PC-3 (cell line): Measurements from ENCODE around the gene DPYSL3. TPM values are rescaled to one million over a fixed set of nuclear protein-coding genes. Genes with fewer than 3 reads are reported as not detected.

Experiments
- ATAC-seq: fragments of 200-7000 bp; cut with Tn5 transposase; 2 replicates; pipeline ENCODE4 v1.9.1; 2020; ENCODE audit warnings: mild to moderate bottlenecking, moderate library complexity
- BruUV-seq: library from RNA; stranded (reverse); fragments of 400-500 nt; replicated peaks from 2 replicates; lab custom pipeline; 2021; lab: Mats Ljungman, UMichigan
- CTCF ChIA-PET: fragments of 300-600 bp; sonication (Branson Sonifier 250); formaldehyde crosslinking; loops from one replicate; lab custom pipeline; 2022; ENCODE audit warnings: antibody characterized with exemption; lab: Charles Lee
- POLR2A ChIA-PET: fragments of 300-600 bp; sonication (Branson Sonifier 250); formaldehyde crosslinking; loops from one replicate; lab custom pipeline; 2022; ENCODE audit warnings: antibody characterized with exemption; ENCODE audit not compliant: unreplicated experiment; lab: Charles Lee
- DNase-seq: peaks from one replicate; pipeline ENCODE4 v3.0.0-alpha.2; 2015
- H2AFZ ChIP-seq: fragments of 300-600 bp; sonication (generic); 2 replicates; pipeline ENCODE4 v1.6.0; 2016; ENCODE audit warnings: antibody characterized with exemption, low read length
- H3F3A ChIP-seq: fragments of 300-600 bp; sonication (generic); one replicate; pipeline ENCODE4 v1.6.0; 2017; ENCODE audit warnings: antibody characterized with exemption, low read length, control low read depth, mild to moderate bottlenecking; ENCODE audit not compliant: unreplicated experiment
- H3K27ac ChIP-seq: fragments of 300-600 bp; sonication (generic); 2 replicates; pipeline ENCODE4 v1.5.1; 2016; ENCODE audit warnings: mild to moderate bottlenecking, low read length
- H3K27me3 ChIP-seq: fragments of 300-600 bp; sonication (generic); 2 replicates; pipeline ENCODE4 v1.6.1; 2016; ENCODE audit warnings: low read length, mixed read lengths
- H3K36me3 ChIP-seq: fragments of 300-600 bp; sonication (generic); 2 replicates; pipeline ENCODE4 v1.6.1; 2016; ENCODE audit warnings: low read depth, mixed run types, low read length, mixed read lengths
- H3K4me1 ChIP-seq: fragments of 300-600 bp; sonication (generic); 2 replicates; pipeline ENCODE4 v1.5.1; 2016; ENCODE audit warnings: low read length; ENCODE audit not compliant: insufficient read depth
- H3K4me2 ChIP-seq: fragments of 300-600 bp; sonication (generic); 2 replicates; pipeline ENCODE4 v1.6.0; 2016; ENCODE audit warnings: low read length
- H3K4me3 ChIP-seq: fragments of 300-600 bp; sonication (generic); 2 replicates; pipeline ENCODE4 v1.5.1; 2016; ENCODE audit warnings: mild to moderate bottlenecking, low read length, mixed read lengths
- H3K79me2 ChIP-seq: fragments of 300-600 bp; sonication (generic); 2 replicates; pipeline ENCODE4 v1.6.1; 2017; ENCODE audit warnings: low read length, mixed read lengths
- H3K9ac ChIP-seq: fragments of 300-600 bp; sonication (generic); 2 replicates; pipeline ENCODE4 v1.6.0; 2016; ENCODE audit warnings: mild to moderate bottlenecking, low read length
- H3K9me2 ChIP-seq: fragments of 300-600 bp; sonication (generic); replicated peaks from 2 replicates; pipeline ENCODE4 v1.6.1; 2016; ENCODE audit warnings: mixed run types, low read length, mixed read lengths
- H3K9me3 ChIP-seq: fragments of 300-600 bp; sonication (generic); 2 replicates; pipeline ENCODE4 v1.6.1; 2016; ENCODE audit warnings: low read length, mixed read lengths
- H4K20me1 ChIP-seq: fragments of 300-600 bp; sonication (generic); 2 replicates; pipeline ENCODE4 v1.6.1; 2016; ENCODE audit warnings: low read length, mixed read lengths
- CTCF ChIP-seq: fragments of 300-600 bp; sonication (generic); conservative IDR thresholded peaks from 2 replicates; pipeline ENCODE4 v1.5.1; 2017; ENCODE audit warnings: antibody characterized with exemption, low read depth, mild to moderate bottlenecking, low read length
- EZH2 ChIP-seq: fragments of 300-600 bp; sonication (generic); IDR thresholded peaks from one replicate; pipeline ENCODE4 v1.6.1; 2017; ENCODE audit warnings: antibody characterized with exemption, mild to moderate bottlenecking, low read length; ENCODE audit not compliant: unreplicated experiment
- EZH2phosphoT487 ChIP-seq: fragments of 300-600 bp; sonication (generic); IDR thresholded peaks from 2 replicates; pipeline ENCODE4 v1.6.1; 2018; ENCODE audit warnings: mild to moderate bottlenecking, antibody characterized with exemption, low read length, borderline replicate concordance
- intact Hi-C: fragments of 100-400 bp; cut with micrococcal nuclease; formaldehyde crosslinking; loops from 2 replicates; pipeline ENCODE4 v1.9.0; 2023
- total RNA-seq: library from RNA; depleted of rRNA; stranded (reverse); fragments of >200 nt; gene quantifications from 2 replicates; pipeline ENCODE4 v1.2.3, GENCODE V29; 2014

DPYSL3 gene
- total RNA-seq, 1 experiment from 2014 or later, result 20.6 TPM

GRCh38 chr5:147453875-147454814 is 55.7 kb downstream of the DPYSL3 start:
- peak; percentile 75 for ATAC-seq
- Histone ChIP-seq H3K9me2 (no peaks in the 10 kb centered on the region), H3K9ac (peak overlapping the region; percentile 65), H3K79me2 (no peaks in the 10 kb centered on the region), H4K20me1 (no peaks in the 10 kb centered on the region), H3K27ac (no peak overlapping the region), H3K4me2 (peak overlapping the region; percentile 96), H3K36me3 (no peaks in the 10 kb centered on the region), H3K27me3 (peaks cover 4% of the 10 kb centered on the region), H3K4me3 (peak overlapping the region; percentile 87), H3K4me1 (no peaks in the 10 kb centered on the region; the same call in 1 of the 2 replicates), H3F3A (no peaks in the 10 kb centered on the region), H3K9me3 (no peaks in the 10 kb centered on the region), H2AFZ (peak overlapping the region; percentile 82)
- intact Hi-C loops, result loop anchor here (1.0 to 2.0 kb wide), 3 partner anchors 55 to 124 kb away; no protein-coding TSS in a partner anchor
- ChIA-PET CTCF (interaction anchor here (0.5 to 1.0 kb wide), 5 partner anchors 26 to 144 kb away, joined by 3 to 9 read pairs (median 4); no protein-coding TSS in a partner anchor), POLR2A (no interaction called here)
- peak; percentile 71 for DNase-seq
- peak; percentile 85 for TF ChIP-seq CTCF
- TF ChIP-seq EZH2, result no peak
- no TSS peak for BruUV-seq

GRCh38 chr5:147452165-147452811 is 57.6 kb downstream of the DPYSL3 start:
- H3K27ac ChIP-seq, result no peak overlapping the region

More at GRCh38 chr5:147452165-147452811, 57.6 kb downstream of the DPYSL3 start:
- H3K36me3 ChIP-seq, result no peaks in the 10 kb centered on the region
- peak overlapping the region; percentile 87 for H3K4me3 ChIP-seq
- CTCF ChIA-PET, result interaction anchor here (0.7 kb wide), 1 partner anchor 143 kb away, joined by 3 read pairs; no protein-coding TSS in a partner anchor
- ATAC-seq, result no peak
- no peak for TF ChIP-seq EZH2phosphoT487
- TF ChIP-seq EZH2, result no peak
- no peak for TF ChIP-seq CTCF
- H3K9me3 ChIP-seq, result no peaks in the 10 kb centered on the region
- no peak overlapping the region for H3K9ac ChIP-seq
- no peak for DNase-seq
- H3K4me1 ChIP-seq, result no peaks in the 10 kb centered on the region; the same call in 1 of the 2 replicates
- no peaks in the 10 kb centered on the region for H3K9me2 ChIP-seq
- H3K79me2 ChIP-seq, result no peaks in the 10 kb centered on the region
- intact Hi-C loops, result no loop called here
- no peaks in the 10 kb centered on the region for H4K20me1 ChIP-seq
- H3F3A ChIP-seq, result no peaks in the 10 kb centered on the region
- POLR2A ChIA-PET, result no interaction called here
- BruUV-seq, result no TSS peak
- peak overlapping the region; percentile 96 for H3K4me2 ChIP-seq
- no peak overlapping the region for H2AFZ ChIP-seq
- H3K27me3 ChIP-seq, result peaks cover 4% of the 10 kb centered on the region
